GM18505 (cell line): ENCODE results near the gene CROCC.
"Not testable (repeated sequence)": the region's sequence is repeated elsewhere in the genome, so short reads cannot be mapped to it uniquely, and the experiment has no call there.

ENCODE experiments used
- ATAC-seq: cut with Tn5 transposase; IDR thresholded peaks from one replicate; pipeline ENCODE4 v1.9.1; 2021; ENCODE audit not compliant: unreplicated experiment
- POLR2A ChIP-seq: IDR thresholded peaks from 4 replicates; pipeline ENCODE4 v1.6.1; 2011; ENCODE audit warnings: borderline replicate concordance; ENCODE audit not compliant: insufficient read depth, insufficient read length; ENCODE audit errors: extremely low read depth

Gene CROCC

DNA sequence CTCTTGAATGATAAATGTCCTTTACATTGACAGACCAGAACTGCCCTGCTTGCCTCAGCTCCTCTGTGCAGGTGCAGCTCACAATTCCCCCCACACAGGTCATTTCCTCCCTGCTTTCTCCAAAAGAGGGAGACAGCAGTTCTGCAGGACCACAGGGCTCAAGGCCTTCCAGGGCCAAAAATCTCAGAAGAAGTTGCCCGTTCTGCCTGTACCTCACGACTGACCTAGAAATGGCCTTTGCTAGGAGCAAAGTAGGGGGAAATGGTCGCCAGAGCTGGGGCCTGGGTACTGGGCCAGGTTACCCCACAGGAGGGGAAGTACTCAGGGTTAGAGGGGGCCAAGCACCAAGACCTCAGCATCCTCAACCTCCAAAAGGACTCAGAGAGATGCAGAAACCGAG lies 14.9 kb upstream of the CROCC start:
- no peak for ATAC-seq
- no peak for TF ChIP-seq POLR2A

DNA sequence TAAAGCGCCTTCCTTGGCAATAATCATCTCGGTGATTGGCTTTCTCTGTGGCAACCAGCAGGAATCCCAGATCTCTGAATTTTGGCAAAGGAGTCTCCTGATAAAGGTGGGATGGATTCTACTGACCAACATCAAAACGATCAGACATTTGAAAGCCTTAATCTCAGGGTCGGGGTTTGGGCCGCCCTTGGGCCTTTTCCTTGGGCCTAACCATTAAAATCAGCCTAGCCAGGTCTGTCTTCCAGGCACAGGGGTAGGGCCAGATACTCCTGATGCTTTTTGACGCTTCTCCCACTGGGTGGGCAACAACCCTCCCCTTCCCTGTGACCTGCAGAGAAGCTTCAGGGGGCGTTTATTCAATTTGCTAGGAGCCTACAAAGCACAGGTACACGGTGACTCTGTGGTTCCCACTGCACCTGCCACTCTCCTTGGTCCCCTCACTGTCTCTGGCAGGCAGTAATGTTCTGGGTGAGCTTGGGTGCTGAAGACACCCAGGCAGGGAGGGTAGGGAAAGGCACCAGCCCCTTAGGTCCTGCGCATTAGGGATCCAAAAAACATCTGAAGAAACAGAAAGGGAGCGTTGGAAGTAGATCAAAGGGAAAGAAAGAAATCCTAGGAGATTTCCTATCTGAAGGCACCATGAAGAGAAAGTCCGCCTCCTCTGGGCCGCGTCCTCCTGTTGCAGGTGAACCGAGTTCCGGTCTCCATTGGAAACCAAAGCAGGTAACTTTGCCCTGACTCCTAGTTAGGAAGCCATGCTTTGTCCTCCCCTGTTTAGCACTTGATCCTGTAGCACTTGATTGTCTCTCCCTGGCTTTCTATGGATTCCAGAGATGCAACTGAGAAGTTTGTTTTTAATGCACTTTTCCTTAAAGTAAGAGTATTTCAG lies 13.6 kb upstream of the CROCC start:
- TF ChIP-seq POLR2A: no peak
- ATAC-seq: no peak

DNA sequence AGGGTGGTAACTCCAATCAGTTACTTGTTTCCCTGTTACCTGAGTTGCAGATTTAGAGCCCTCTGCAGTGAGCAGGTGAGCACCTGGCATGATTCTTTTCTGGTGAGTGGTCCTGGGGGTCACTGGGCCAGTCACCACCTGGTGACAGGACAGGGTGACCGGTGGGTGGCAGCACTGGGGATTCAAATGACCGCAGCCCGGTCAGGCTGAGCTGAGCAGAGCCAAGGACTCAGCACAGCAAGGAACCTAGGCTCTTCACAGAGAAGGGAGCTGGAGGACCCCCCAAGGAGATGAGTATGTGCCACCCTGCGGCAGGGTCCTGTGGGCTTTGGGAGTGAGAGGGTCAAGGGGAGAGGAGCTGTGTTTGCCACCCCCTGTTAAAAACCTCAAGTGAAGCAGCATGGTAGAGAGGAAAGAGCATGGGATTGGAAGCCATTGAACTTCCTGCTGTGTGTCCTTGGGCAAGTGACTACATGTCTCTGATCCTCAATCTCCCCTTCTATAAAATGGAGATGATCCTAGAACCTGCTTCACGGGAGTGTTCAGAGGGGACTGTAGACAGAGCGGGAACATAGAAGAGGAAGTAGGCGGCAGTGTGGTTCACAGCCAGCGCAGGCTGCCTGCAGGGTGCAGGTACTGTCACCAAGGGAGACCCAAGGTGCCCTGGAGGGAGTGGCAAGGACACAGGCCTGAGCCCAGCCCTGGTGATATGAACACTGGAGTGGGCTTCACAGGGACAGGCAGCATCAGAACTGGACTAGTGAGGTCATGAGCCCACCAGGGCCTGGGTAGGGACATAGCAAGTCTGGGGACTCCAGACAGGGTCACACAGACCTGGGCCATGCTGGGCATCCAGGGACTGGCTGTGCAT lies 9.6 kb upstream of the CROCC start:
- not testable (repeated sequence) for ATAC-seq

DNA sequence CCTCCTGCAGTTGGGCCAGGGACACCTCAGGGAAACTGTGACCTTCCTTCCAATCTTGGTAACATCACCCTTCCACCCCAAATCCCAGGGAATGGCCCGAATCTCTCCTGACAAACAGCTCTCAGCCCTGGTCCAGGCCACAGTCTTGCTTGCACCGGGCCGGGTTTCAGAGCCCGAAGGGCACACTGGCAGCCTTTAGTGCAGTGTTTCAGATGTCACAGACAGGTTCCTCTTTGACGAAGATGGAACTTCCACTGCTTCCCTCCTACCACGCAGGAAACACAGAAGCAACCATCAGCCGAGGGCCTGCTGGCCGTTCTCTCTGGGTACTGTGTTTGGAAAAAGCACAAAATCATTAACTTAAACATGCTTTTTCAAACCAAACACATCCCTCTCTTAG lies 9.0 kb upstream of the CROCC start:
- not testable (repeated sequence) for ATAC-seq

DNA sequence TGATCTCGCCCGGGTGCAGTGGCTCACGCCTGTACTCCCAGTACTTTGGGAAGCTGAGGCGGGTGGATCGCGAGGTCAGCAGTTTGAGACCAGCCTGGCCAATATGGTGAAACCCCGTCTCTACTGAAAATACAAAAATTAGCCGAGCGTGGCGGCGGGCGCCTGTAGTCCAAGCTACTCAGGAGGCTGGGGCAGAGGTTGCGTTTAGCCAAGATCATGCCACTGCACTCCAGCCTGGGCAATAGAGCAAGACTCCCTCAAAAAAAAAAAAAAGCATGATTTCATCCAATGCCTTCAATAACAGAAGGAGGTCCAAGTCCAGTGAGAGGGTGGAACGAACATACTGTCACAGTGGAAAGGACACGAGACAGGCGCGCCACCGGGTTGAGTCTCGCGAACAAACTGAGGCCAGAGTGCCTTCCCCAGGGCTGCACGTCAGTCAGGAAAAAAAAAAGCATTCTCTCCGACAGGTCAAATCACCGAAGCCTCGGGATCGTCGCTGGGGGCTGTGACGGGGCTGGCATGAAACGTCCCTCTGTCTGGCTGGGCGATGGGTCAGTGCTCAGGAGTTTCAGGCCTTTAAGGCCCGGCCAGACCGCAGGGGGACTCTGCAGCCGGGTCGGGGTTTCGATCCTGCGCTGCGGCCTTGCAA lies 8.4 kb upstream of the CROCC start:
- ATAC-seq: no peak
- no peak for TF ChIP-seq POLR2A

GRCh38 chr1:16913833-16914662 lies 7.7 kb upstream of the CROCC start:
- TF ChIP-seq POLR2A: peak; percentile 43
- ATAC-seq: peak; percentile 91

GRCh38 chr1:16914928-16915626 lies 6.7 kb upstream of the CROCC start:
- ATAC-seq: not testable (repeated sequence)

DNA sequence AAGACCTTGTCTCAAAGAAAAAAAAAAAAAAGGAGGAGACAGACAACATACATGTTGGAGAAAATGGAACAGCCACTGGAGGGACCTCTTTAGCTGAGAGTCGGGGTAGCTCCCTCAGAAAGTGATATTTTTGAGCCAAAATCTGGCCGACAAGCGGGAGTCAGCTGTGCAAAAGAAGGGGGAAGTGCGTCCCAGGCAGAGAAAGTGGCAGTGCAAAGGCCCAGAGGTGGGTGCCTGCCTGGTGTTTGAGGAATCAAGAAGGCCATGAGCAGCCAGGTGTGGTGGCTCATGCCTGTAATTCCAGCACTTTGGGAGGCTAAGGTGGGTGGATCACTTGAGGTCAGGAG lies 6.1 kb upstream of the CROCC start:
- ATAC-seq: no peak

DNA sequence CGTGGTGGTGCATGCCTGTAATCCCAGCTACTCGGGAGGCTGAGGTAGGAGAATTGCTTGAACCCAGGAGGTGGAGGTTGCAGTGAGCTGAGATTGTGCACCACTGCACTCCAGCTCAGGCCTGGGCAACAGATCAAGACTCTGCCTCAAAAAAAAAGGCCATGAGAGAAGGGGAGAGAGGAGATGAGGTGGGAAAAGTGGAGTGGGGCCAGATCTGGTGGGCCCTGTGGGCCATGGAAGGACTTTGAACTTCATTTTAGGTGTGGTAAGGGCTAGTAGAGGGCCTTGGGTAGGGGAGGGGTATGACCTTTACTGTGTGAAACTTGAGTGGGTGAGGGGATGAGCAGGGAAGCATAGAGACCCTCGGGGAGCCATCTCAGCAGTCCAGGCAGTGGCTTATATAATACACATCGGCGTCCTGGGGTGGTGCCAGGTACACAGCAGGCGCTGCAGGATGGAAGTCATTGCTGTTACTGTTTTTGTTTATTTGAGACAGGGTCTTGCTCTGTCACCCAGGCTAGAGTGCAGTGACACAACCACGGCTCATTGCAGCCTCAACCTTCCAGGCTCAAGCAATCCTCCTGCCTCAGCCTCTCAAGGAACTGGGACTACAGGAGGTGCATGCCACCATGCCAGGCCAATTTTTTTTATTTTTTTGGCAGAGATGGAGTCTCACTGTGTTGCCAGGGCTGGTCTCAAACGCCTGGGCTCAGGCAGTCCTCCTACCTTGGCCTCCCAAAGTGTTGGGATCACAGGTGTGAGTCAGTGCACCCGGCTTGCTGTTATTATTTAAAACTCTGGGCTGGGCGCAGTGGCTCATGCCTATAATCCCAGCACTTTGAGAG lies 5.5 kb upstream of the CROCC start:
- ATAC-seq: not testable (repeated sequence)

More for the DNA sequence above, 6.1 kb upstream of the CROCC start:
- no peak for TF ChIP-seq POLR2A

GRCh38 chr1:16918371-16918770 lies 3.4 kb upstream of the CROCC start:
- no peak for TF ChIP-seq POLR2A
- ATAC-seq: no peak

- ATAC-seq: not testable (repeated sequence)
These were observed 2.6 kb upstream of the CROCC start for GRCh38 chr1:16918936-16919665.
